B cell (primary cell): ENCODE data around the gene SP100.

ENCODE experiments used
- EZH2 ChIP-seq: IDR thresholded peaks from 2 replicates; pipeline ENCODE4 v1.6.1; 2012; ENCODE audit warnings: borderline replicate concordance, low read depth, mild to moderate bottlenecking, moderate library complexity, low read length; ENCODE audit not compliant: insufficient read depth, poor library complexity, severe bottlenecking
- TF ChIP-seq, protein P1 (sequence below): fragments of 200-600 bp; IDR thresholded peaks from one replicate; pipeline ENCODE4 v1.8.0; 2022; ENCODE audit warnings: antibody characterized with exemption, mild to moderate bottlenecking

DNA sequence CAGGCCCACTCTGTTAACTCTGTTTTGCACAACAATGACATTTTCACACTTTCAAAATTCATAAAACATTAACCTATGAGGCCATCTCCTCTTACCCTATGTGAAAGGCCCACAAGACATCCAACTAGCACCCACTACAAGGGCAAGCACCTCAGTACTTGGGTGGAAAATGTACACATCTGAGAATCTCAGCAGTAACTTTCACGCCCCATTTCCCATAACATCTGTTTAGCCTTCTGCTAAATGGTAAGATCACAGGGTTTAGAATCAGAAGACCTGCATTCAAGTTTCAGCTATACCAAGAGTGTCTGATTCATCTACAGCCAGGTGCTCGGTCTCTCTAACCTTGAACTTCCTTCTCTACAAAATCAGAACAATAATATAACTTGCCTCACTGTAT lies 89.2 kb downstream of the SP100 start:
- no peak for TF ChIP-seq EZH2
- TF ChIP-seq, protein P1, sequence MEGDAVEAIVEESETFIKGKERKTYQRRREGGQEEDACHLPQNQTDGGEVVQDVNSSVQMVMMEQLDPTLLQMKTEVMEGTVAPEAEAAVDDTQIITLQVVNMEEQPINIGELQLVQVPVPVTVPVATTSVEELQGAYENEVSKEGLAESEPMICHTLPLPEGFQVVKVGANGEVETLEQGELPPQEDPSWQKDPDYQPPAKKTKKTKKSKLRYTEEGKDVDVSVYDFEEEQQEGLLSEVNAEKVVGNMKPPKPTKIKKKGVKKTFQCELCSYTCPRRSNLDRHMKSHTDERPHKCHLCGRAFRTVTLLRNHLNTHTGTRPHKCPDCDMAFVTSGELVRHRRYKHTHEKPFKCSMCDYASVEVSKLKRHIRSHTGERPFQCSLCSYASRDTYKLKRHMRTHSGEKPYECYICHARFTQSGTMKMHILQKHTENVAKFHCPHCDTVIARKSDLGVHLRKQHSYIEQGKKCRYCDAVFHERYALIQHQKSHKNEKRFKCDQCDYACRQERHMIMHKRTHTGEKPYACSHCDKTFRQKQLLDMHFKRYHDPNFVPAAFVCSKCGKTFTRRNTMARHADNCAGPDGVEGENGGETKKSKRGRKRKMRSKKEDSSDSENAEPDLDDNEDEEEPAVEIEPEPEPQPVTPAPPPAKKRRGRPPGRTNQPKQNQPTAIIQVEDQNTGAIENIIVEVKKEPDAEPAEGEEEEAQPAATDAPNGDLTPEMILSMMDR = no peak
